A549 (cell line): Measurements from ENCODE around the gene EXOC2. TPM values are rescaled to one million over a fixed set of nuclear protein-coding genes. Genes with fewer than 3 reads are reported as not detected.

ENCODE experiments used
- ATAC-seq, 2 experiments: fragments of 200-7000 bp in 1 of 2; fragments of >200 bp in 1 of 2; cut with Nextera tagmentation in 1 of 2; cut with Tn5 transposase in 1 of 2; 3 replicates each; pipeline versions ENCODE4 v1.8.0 to v1.9.1; 2018 to 2020; ENCODE audit warnings: mild to moderate bottlenecking in 1 of 2, moderate library complexity in 1 of 2
- CTCF ChIA-PET: fragments of 300-600 bp; sonication (Branson Sonifier 250); formaldehyde crosslinking; extraction: SDS; loops from one replicate; lab custom pipeline; 2021; ENCODE audit warnings: antibody characterized with exemption, inconsistent platforms; lab: Yijun Ruan, JAX
- POLR2A ChIA-PET: fragments of 350-600 bp; formaldehyde crosslinking; extraction: SDS; loops from one replicate; lab custom pipeline; 2021; ENCODE audit warnings: antibody characterized with exemption, inconsistent platforms; lab: Yijun Ruan, JAX
- DNase-seq, 2 experiments: peaks; one replicate each; pipeline versions ENCODE4 v3.0.0 to v3.0.0-alpha.2; 2011 to 2016; ENCODE audit warnings: low read depth in 1 of 2, low spot score in 1 of 2
- FAIRE-seq: peaks from 2 replicates; lab custom pipeline; 2011; peaks lifted over from hg19 to GRCh38; lab: Jason Lieb, UNC
- H3K27ac ChIP-seq, 2 experiments: fragments of >200 bp; sonication (Bioruptor Twin); formaldehyde crosslinking; 3 replicates each; pipeline ENCODE4 v1.5.1; 2016 to 2017
- H3K4me1 ChIP-seq: fragments of >200 bp; sonication (Bioruptor Twin); formaldehyde crosslinking; 3 replicates; pipeline ENCODE4 v1.6.1; 2016
- H3K4me2 ChIP-seq: fragments of >200 bp; sonication (Bioruptor Twin); formaldehyde crosslinking; 3 replicates; pipeline ENCODE4 v1.6.1; 2016
- H3K4me3 ChIP-seq: fragments of >200 bp; sonication (Bioruptor Twin); formaldehyde crosslinking; 3 replicates; pipeline ENCODE4 v1.5.1; 2016
- H3K9me3 ChIP-seq: fragments of >200 bp; sonication (Bioruptor Twin); formaldehyde crosslinking; 3 replicates; pipeline ENCODE4 v1.6.1; 2016
- BHLHE40 ChIP-seq: IDR thresholded peaks from 2 replicates; pipeline ENCODE4 v1.6.1; 2012; ENCODE audit warnings: low read depth, low read length, inconsistent platforms
- CBX2 ChIP-seq: fragments of 200-600 bp; sonication (generic); IDR thresholded peaks from 2 replicates; pipeline ENCODE4 v1.6.1; 2016; ENCODE audit warnings: low read depth, mild to moderate bottlenecking, borderline replicate concordance
- CHD2 ChIP-seq: fragments of 150-350 bp; IDR thresholded peaks from 2 replicates; pipeline ENCODE4 v1.6.1; 2014; ENCODE audit warnings: low read length; ENCODE audit not compliant: partially characterized antibody
- EHF ChIP-seq: fragments of 250-450 bp; sonication (Bioruptor Pico); IDR thresholded peaks from 2 replicates; pipeline ENCODE4 v1.5.0; 2020; ENCODE audit warnings: mild to moderate bottlenecking
- EHMT2 ChIP-seq: fragments of 200-600 bp; sonication (generic); IDR thresholded peaks from 2 replicates; pipeline ENCODE4 v1.6.1; 2016; ENCODE audit warnings: antibody characterized with exemption, low read depth, mild to moderate bottlenecking, moderate library complexity
- ELK1 ChIP-seq: fragments of 150-350 bp; IDR thresholded peaks from 2 replicates; pipeline ENCODE4 v1.6.1; 2014; ENCODE audit warnings: low read depth, mild to moderate bottlenecking, low read length
- EP300 ChIP-seq, 2 experiments: fragments of >200 bp; sonication (Bioruptor Twin); formaldehyde crosslinking; IDR thresholded peaks; 2 replicates in 1 of 2; 3 replicates in 1 of 2; pipeline ENCODE4 v1.6.1; 2016 to 2017
- ESRRA ChIP-seq: fragments of 150-350 bp; IDR thresholded peaks from 2 replicates; pipeline ENCODE4 v1.6.1; 2014; ENCODE audit warnings: mild to moderate bottlenecking, low read length, borderline replicate concordance
- FOSB ChIP-seq: fragments of 250-450 bp; sonication (Bioruptor Pico); IDR thresholded peaks from 2 replicates; pipeline ENCODE4 v1.5.0; 2020; ENCODE audit warnings: mild to moderate bottlenecking, moderate library complexity
- FOSL2 ChIP-seq, 2 experiments: fragments of 450-650 bp in 1 of 2; fragments of >200 bp in 1 of 2; sonication (Bioruptor Twin) in 1 of 2; formaldehyde crosslinking; IDR thresholded peaks; 2 replicates each; pipeline versions ENCODE4 v1.5.0 to v1.6.1; 2016 to 2020; ENCODE audit warnings: mild to moderate bottlenecking in 1 of 2, moderate library complexity in 1 of 2
- GATA3 ChIP-seq: IDR thresholded peaks from 2 replicates; pipeline ENCODE4 v1.6.1; 2012; ENCODE audit warnings: borderline replicate concordance
- HES2 ChIP-seq: fragments of >200 bp; sonication (Bioruptor Twin); formaldehyde crosslinking; IDR thresholded peaks from 2 replicates; pipeline ENCODE4 v1.6.1; 2016
- HEYL ChIP-seq: fragments of 250-450 bp; sonication (Bioruptor Pico); IDR thresholded peaks from 2 replicates; pipeline ENCODE4 v1.8.0; 2021; ENCODE audit warnings: mild to moderate bottlenecking, moderate library complexity
- HMGXB4 ChIP-seq: fragments of 250-450 bp; sonication (Bioruptor Pico); IDR thresholded peaks from 2 replicates; pipeline ENCODE4 v1.5.0; 2021; ENCODE audit warnings: mild to moderate bottlenecking, moderate library complexity, borderline replicate concordance
- HOXB13 ChIP-seq: fragments of 250-450 bp; sonication (Bioruptor Pico); IDR thresholded peaks from 2 replicates; pipeline ENCODE4 v1.5.0; 2020; ENCODE audit warnings: low read depth, mild to moderate bottlenecking, moderate library complexity
- JUN ChIP-seq, 2 experiments: fragments of >200 bp; sonication (Bioruptor Twin); formaldehyde crosslinking; IDR thresholded peaks; 2 replicates in 1 of 2; 3 replicates in 1 of 2; pipeline ENCODE4 v1.6.1; 2016 to 2017
- JUNB ChIP-seq: fragments of >200 bp; sonication (Bioruptor Twin); formaldehyde crosslinking; IDR thresholded peaks from 2 replicates; pipeline ENCODE4 v1.6.1; 2016
- MAZ ChIP-seq: fragments of 150-350 bp; IDR thresholded peaks from 2 replicates; pipeline ENCODE4 v1.6.1; 2014; ENCODE audit warnings: antibody characterized with exemption, low read depth, low read length, borderline replicate concordance
- NFE2L2 ChIP-seq: fragments of 150-350 bp; conservative IDR thresholded peaks from 2 replicates; pipeline ENCODE4 v1.6.1; 2014; ENCODE audit warnings: low read length
- NR3C1 ChIP-seq: fragments of >200 bp; sonication (Bioruptor Twin); formaldehyde crosslinking; IDR thresholded peaks from 3 replicates; pipeline ENCODE4 v1.6.1; 2017
- PBX3 ChIP-seq: IDR thresholded peaks from 2 replicates; pipeline ENCODE4 v1.6.1; 2012
- PHF8 ChIP-seq: fragments of 200-600 bp; sonication (generic); IDR thresholded peaks from 2 replicates; pipeline ENCODE4 v1.6.1; 2016; ENCODE audit warnings: low read depth, mild to moderate bottlenecking, antibody characterized with exemption, moderate library complexity, borderline replicate concordance
- POLR2A ChIP-seq: IDR thresholded peaks from 2 replicates; pipeline ENCODE4 v1.6.1; 2012; ENCODE audit warnings: mild to moderate bottlenecking, low read length
- RAD21 ChIP-seq, 2 experiments: fragments of >200 bp in 1 of 2; sonication (Bioruptor Twin) in 1 of 2; formaldehyde crosslinking in 1 of 2; IDR thresholded peaks in 1 of 2; conservative IDR thresholded peaks in 1 of 2; 2 replicates in 1 of 2; 3 replicates in 1 of 2; pipeline ENCODE4 v1.6.1; 2012 to 2018; ENCODE audit warnings: inconsistent platforms in 1 of 2
- RFX5 ChIP-seq: fragments of 450-650 bp; IDR thresholded peaks from 2 replicates; pipeline ENCODE4 v1.7.1; 2014; ENCODE audit warnings: antibody characterized with exemption, mild to moderate bottlenecking, moderate library complexity
- SREBF2 ChIP-seq: fragments of 450-650 bp; IDR thresholded peaks from 2 replicates; pipeline ENCODE4 v1.6.1; 2014; ENCODE audit warnings: mild to moderate bottlenecking, moderate library complexity
- ZC3H11A ChIP-seq: fragments of 450-650 bp; IDR thresholded peaks from 2 replicates; pipeline ENCODE4 v1.6.1; 2014; ENCODE audit warnings: antibody characterized with exemption, mild to moderate bottlenecking
- WGBS: methylation state at CpG from one replicate; pipeline ENCODE4 v1.1.6; 2017; ENCODE audit errors: missing lambda C conversion rate; 5-methylcytosine and 5-hydroxymethylcytosine counted together
- polyA plus RNA-seq, 4 experiments: library from polyadenylated mRNA; depleted of rRNA in 3 of 4; stranded (reverse); fragments of >200 nt; fragmentation: RNase III in 1 of 4; extraction: RNeasy Plus Mini Kit Qiagen cat#74134 plus additional on column Dnase treatment in 1 of 4; gene quantifications; 2 replicates in 3 of 4; 3 replicates in 1 of 4; pipeline ENCODE4 v1.2.3, GENCODE V29; 2011 to 2017

EXOC2 gene
- polyA plus RNA-seq, 2 of the 4 experiments (the other 2 are of a cell fraction) = 13.3 to 22.9 TPM

GRCh38 chr6:736657-737446 lies 43.9 kb upstream of the EXOC2 start:
- ChIA-PET POLR2A (no interaction called here), CTCF (interaction anchor here (1.7 kb wide), 1 partner anchor 15 kb away, joined by 6 read pairs; no protein-coding TSS in a partner anchor)
- Histone ChIP-seq H3K27ac (no peak overlapping the region), H3K4me2 (no peak overlapping the region), H3K4me3 (no peak overlapping the region), H3K9me3 (no peaks in the 10 kb centered on the region), H3K4me1 (no peaks in the 10 kb centered on the region)
- WGBS = 71% methylated on average over 20 of the region's 20 CpGs
- no peak for TF ChIP-seq PBX3
- no peak for TF ChIP-seq MAZ
- TF ChIP-seq ELK1 = no peak
- no peak for TF ChIP-seq ESRRA
- TF ChIP-seq CHD2 = no peak
- no peak for TF ChIP-seq ZC3H11A
- TF ChIP-seq CBX2 = no peak
- TF ChIP-seq RFX5 = no peak
- no peak for TF ChIP-seq JUN (IDR thresholded peaks at IDR 0.05)
- no peak for TF ChIP-seq JUNB
- no peak for TF ChIP-seq BHLHE40
- TF ChIP-seq POLR2A = no peak
- no peak for TF ChIP-seq NFE2L2
- no peak for TF ChIP-seq GATA3
- no peak for TF ChIP-seq NR3C1
- ATAC-seq = no peak
- no peak for FAIRE-seq
- DNase-seq = no peak

- no peak overlapping the region for H3K4me2 ChIP-seq
- WGBS = 59% methylated on average over 14 of the region's 14 CpGs
- POLR2A ChIA-PET = no interaction called here
- H3K4me1 ChIP-seq = no peaks in the 10 kb centered on the region
- ATAC-seq = no peak
- TF ChIP-seq CBX2 = no peak
- no peak for TF ChIP-seq FOSL2 (IDR thresholded peaks at IDR 0.05)
- no peak for TF ChIP-seq FOSL2 (CRISPR knock-in tag; IDR thresholded peaks at IDR 0.05)
- no peak for TF ChIP-seq HES2
- TF ChIP-seq JUN (IDR thresholded peaks at IDR 0.05) = no peak
- TF ChIP-seq EHF (CRISPR knock-in tag) = no peak
- no peak for TF ChIP-seq RFX5
- TF ChIP-seq, all 56 proteins: peak for 0
- Histone ChIP-seq H3K4me3 (no peak overlapping the region), H3K27ac (no peak overlapping the region), H3K9me3 (no peaks in the 10 kb centered on the region)
- DNase-seq = no peak
- CTCF ChIA-PET = interaction anchor here (0.6 to 2.4 kb wide), 3 partner anchors 11 to 664 kb away, joined by 3 to 10 read pairs (median 5); no protein-coding TSS in a partner anchor
- FAIRE-seq = no peak
Observed at GRCh38 chr6:733431-734219, 40.7 kb upstream of the EXOC2 start.

- DNase-seq (no peak), FAIRE-seq (no peak), ATAC-seq (no peak)
- Histone ChIP-seq H3K27ac (no peak overlapping the region), H3K4me1 (no peaks in the 10 kb centered on the region), H3K4me2 (no peak overlapping the region), H3K9me3 (no peaks in the 10 kb centered on the region), H3K4me3 (no peak overlapping the region)
- 61% methylated on average over 7 of the region's 7 CpGs for WGBS
- POLR2A ChIA-PET = no interaction called here
- CTCF ChIA-PET = interaction anchor here (1.4 to 2.4 kb wide), 2 partner anchors 10 to 666 kb away, joined by 5 to 10 read pairs; no protein-coding TSS in a partner anchor
- TF ChIP-seq HMGXB4 (CRISPR knock-in tag) (no peak), FOSL2 (IDR thresholded peaks at IDR 0.05) (no peak), FOSL2 (CRISPR knock-in tag; IDR thresholded peaks at IDR 0.05) (no peak), RFX5 (no peak), HEYL (no peak), NFE2L2 (no peak), BHLHE40 (no peak), JUNB (no peak), CBX2 (no peak), SREBF2 (no peak), RAD21 (conservative IDR thresholded peaks at IDR 0.05 in 1 of 2, IDR thresholded peaks at IDR 0.05 in 1 of 2) (no peak), EHMT2 (no peak), FOSB (CRISPR knock-in tag) (no peak), HOXB13 (no peak), EP300 (IDR thresholded peaks at IDR 0.05) (no peak), PHF8 (no peak), GATA3 (no peak), CHD2 (no peak)
Observed at GRCh38 chr6:731924-732323, 39.0 kb upstream of the EXOC2 start.
